ENCODE results near the gene NECAB2.

The NECAB2 gene

DNA sequence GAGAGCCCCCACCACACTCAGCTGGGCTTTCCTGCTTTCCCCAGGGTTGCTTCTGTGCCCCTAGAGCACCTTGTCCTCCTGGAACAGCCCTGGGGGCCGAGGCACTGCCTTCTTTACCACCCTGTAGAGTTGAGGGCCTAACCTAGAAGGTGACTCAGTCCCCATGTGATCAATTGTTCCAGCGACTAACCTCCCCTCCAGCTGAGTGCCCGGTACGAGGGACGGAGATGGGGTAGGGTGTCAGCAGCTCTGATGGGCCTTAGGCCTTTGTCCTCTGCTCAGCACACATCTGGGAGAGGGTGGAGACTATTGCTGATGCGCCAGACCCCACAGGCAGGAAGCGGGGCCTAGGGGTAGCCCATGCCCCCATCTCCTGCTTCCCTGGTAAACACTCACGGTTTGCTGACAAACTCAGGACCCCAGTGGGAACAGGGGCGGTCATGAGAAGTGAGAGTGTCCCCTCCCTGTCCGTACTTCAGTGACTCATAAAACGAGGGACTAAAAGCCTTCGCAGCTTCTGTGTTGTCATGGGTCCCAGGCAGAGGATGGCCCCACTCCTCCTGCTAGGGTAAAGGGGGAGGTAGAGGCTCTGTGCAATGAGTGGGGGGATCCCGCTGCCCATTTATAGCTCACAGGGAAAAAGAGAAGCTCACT lies 33.1 kb downstream of the NECAB2 start:
- TF ChIP-seq ZNF8 (CRISPR knock-in tag; IDR thresholded peaks at IDR 0.05) (no peak), ZFP3 (CRISPR knock-in tag; IDR thresholded peaks at IDR 0.05) (no peak), ARNTL (CRISPR knock-in tag; IDR thresholded peaks at IDR 0.05; ENCODE audit: borderline replicate concordance, low read depth) (no peak), ZC3H10 (CRISPR knock-in tag; IDR thresholded peaks at IDR 0.05) (no peak), ZFP30 (CRISPR knock-in tag; IDR thresholded peaks at IDR 0.05) (no peak), BACH2 (CRISPR knock-in tag; IDR thresholded peaks at IDR 0.05; ENCODE audit: borderline replicate concordance) (no peak), OSR1 (CRISPR knock-in tag; IDR thresholded peaks at IDR 0.05) (no peak), ZNF565 (CRISPR knock-in tag; conservative IDR thresholded peaks at IDR 0.05; ENCODE audit: low read depth) (no peak), TOX (CRISPR knock-in tag; IDR thresholded peaks at IDR 0.05; ENCODE audit: borderline replicate concordance) (no peak), CSRNP3 (CRISPR knock-in tag; IDR thresholded peaks at IDR 0.05) (no peak)
- TF ChIP-seq, protein P1, sequence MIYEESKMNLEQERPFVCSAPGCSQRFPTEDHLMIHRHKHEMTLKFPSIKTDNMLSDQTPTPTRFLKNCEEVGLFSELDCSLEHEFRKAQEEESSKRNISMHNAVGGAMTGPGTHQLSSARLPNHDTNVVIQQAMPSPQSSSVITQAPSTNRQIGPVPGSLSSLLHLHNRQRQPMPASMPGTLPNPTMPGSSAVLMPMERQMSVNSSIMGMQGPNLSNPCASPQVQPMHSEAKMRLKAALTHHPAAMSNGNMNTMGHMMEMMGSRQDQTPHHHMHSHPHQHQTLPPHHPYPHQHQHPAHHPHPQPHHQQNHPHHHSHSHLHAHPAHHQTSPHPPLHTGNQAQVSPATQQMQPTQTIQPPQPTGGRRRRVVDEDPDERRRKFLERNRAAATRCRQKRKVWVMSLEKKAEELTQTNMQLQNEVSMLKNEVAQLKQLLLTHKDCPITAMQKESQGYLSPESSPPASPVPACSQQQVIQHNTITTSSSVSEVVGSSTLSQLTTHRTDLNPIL (CRISPR knock-in tag; IDR thresholded peaks at IDR 0.05; ENCODE audit: low read depth): no peak
- ATAC-seq: no peak

DNA sequence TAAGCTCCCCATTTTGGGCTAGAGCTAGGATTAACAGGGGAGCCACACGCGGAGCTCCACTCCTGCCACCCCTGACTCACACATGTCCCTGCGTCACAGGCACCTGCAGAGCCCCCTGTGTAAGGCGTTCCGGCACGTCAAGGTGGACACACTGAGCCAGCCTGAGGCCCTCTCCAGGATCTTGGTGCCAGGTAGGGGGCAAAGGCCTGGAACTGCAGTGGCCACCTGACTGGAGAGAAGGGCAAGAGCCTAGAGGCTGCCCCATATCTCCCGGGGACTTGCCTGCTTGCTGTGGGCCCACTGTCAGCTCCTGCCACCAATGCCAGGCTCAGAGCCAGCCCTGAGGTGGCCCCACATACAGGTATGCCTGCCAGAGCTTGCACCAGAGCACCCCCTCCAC lies 33.7 kb downstream of the NECAB2 start:
- TF ChIP-seq TOX (CRISPR knock-in tag; IDR thresholded peaks at IDR 0.05; ENCODE audit: borderline replicate concordance) (no peak), TCF4 (CRISPR knock-in tag; IDR thresholded peaks at IDR 0.05; ENCODE audit: borderline replicate concordance) (no peak), CSRNP3 (CRISPR knock-in tag; IDR thresholded peaks at IDR 0.05) (no peak), TSHZ2 (CRISPR knock-in tag; IDR thresholded peaks at IDR 0.05) (no peak), PPARA (CRISPR knock-in tag; IDR thresholded peaks at IDR 0.05; ENCODE audit: borderline replicate concordance) (no peak), ZNF70 (CRISPR knock-in tag; IDR thresholded peaks at IDR 0.05) (no peak), CSDC2 (CRISPR knock-in tag; IDR thresholded peaks at IDR 0.05) (no peak), ZFP3 (CRISPR knock-in tag; IDR thresholded peaks at IDR 0.05) (no peak), ESRRG (CRISPR knock-in tag; IDR thresholded peaks at IDR 0.05) (no peak), POU6F1 (CRISPR knock-in tag; IDR thresholded peaks at IDR 0.05; ENCODE audit: borderline replicate concordance, low read depth) (no peak), RARB (CRISPR knock-in tag; IDR thresholded peaks at IDR 0.05) (no peak), BACH2 (CRISPR knock-in tag; IDR thresholded peaks at IDR 0.05; ENCODE audit: borderline replicate concordance) (no peak), ISL1 (CRISPR knock-in tag; IDR thresholded peaks at IDR 0.05) (no peak)
- TF ChIP-seq, protein P1 (CRISPR knock-in tag; IDR thresholded peaks at IDR 0.05; ENCODE audit: low read depth): no peak
- no peak for ATAC-seq
